Keratinocyte (primary cell): ENCODE measurements around the gene NFKB2. TPM values are rescaled to one million over a fixed set of nuclear protein-coding genes. Genes with fewer than 3 reads are reported as not detected.
A peak's percentile ranks its signal among the peaks of the same experiment; 100 is the strongest.

ENCODE experiments used
- DNase-seq: peaks from one replicate; pipeline ENCODE4 v3.0.0-alpha.2; 2011; ENCODE audit warnings: low read depth, missing footprints, low spot score
- FAIRE-seq: peaks from 2 replicates; lab custom pipeline; 2011; peaks lifted over from hg19 to GRCh38; lab: Jason Lieb, UNC
- H2AFZ ChIP-seq: 2 replicates; pipeline ENCODE4 v1.6.0; 2012; ENCODE audit warnings: low read length, control low read depth, inconsistent platforms; ENCODE audit not compliant: control insufficient read depth
- H3K27ac ChIP-seq: 2 replicates; pipeline ENCODE4 v1.5.1; 2011; ENCODE audit warnings: low read length; ENCODE audit not compliant: control insufficient read depth, insufficient read depth
- H3K27me3 ChIP-seq: 3 replicates; pipeline ENCODE4 v1.6.0; 2011; ENCODE audit warnings: low read length; ENCODE audit not compliant: control insufficient read depth, insufficient read depth; ENCODE audit errors: extremely low read depth
- H3K36me3 ChIP-seq, 2 experiments: 2 replicates in 1 of 2; 3 replicates in 1 of 2; pipeline ENCODE4 v1.5.1; 2011; ENCODE audit warnings: low read length in 2 of 2, mild to moderate bottlenecking in 1 of 2; ENCODE audit not compliant: control insufficient read depth in 2 of 2, insufficient read depth in 2 of 2; ENCODE audit errors: extremely low read depth in 1 of 2
- H3K4me1 ChIP-seq: 3 replicates; pipeline ENCODE4 v1.5.1; 2011; ENCODE audit warnings: low read length; ENCODE audit not compliant: control insufficient read depth, insufficient read depth; ENCODE audit errors: extremely low read depth
- H3K4me2 ChIP-seq: 3 replicates; pipeline ENCODE4 v1.6.0; 2011; ENCODE audit warnings: low read depth, low read length; ENCODE audit not compliant: control insufficient read depth, insufficient read depth; ENCODE audit errors: extremely low read depth
- H3K4me3 ChIP-seq, 3 experiments: fragments of 200-600 bp in 1 of 3; sonication (generic) in 1 of 3; 2 replicates in 2 of 3; 3 replicates in 1 of 3; pipeline ENCODE4 v1.5.1; 2011 to 2016; ENCODE audit warnings: low read length in 3 of 3, mild to moderate bottlenecking in 3 of 3, control low read depth in 2 of 3, inconsistent platforms in 1 of 3, low read depth in 1 of 3, mixed read lengths in 1 of 3, mixed run types in 1 of 3, moderate library complexity in 1 of 3; ENCODE audit not compliant: control insufficient read depth in 2 of 3, insufficient read depth in 2 of 3; ENCODE audit errors: extremely low read depth in 1 of 3
- H3K79me2 ChIP-seq: 2 replicates; pipeline ENCODE4 v1.6.0; 2012; ENCODE audit warnings: low read length; ENCODE audit not compliant: control insufficient read depth, insufficient read depth
- H3K9ac ChIP-seq: 3 replicates; pipeline ENCODE4 v1.6.0; 2011; ENCODE audit warnings: low read length; ENCODE audit not compliant: control insufficient read depth, insufficient read depth; ENCODE audit errors: extremely low read depth
- H3K9me1 ChIP-seq: 3 replicates; pipeline ENCODE4 v1.6.0; 2011; ENCODE audit warnings: low read length; ENCODE audit not compliant: control insufficient read depth, insufficient read depth; ENCODE audit errors: extremely low read depth
- H3K9me3 ChIP-seq: 2 replicates; pipeline ENCODE4 v1.5.1; 2012; ENCODE audit warnings: low read depth, low read length; ENCODE audit not compliant: control insufficient read depth
- H4K20me1 ChIP-seq: 3 replicates; pipeline ENCODE4 v1.6.0; 2011; ENCODE audit warnings: low read length; ENCODE audit not compliant: control insufficient read depth, insufficient read depth; ENCODE audit errors: extremely low read depth
- EZH2 ChIP-seq: IDR thresholded peaks from one replicate; pipeline ENCODE4 v1.6.1; 2012; ENCODE audit warnings: inconsistent platforms, mild to moderate bottlenecking, low read length, moderate library complexity
- dilution Hi-C: fragments of 300-500 bp; cut with MboI; formaldehyde crosslinking; loops from one replicate; pipeline ENCODE4 v1.7.0; 2020; ENCODE audit warnings: low sequenced_read_pairs; ENCODE audit not compliant: extremely low pct_ligation_motif_present
- polyA plus RNA-seq, 5 experiments: library from polyadenylated mRNA; depleted of rRNA in 3 of 5; stranded (reverse) in 3 of 5; stranded (forward) in 1 of 5; unstranded in 1 of 5; fragments of >200 nt; gene quantifications; 1 replicate in 1 of 5; 2 replicates in 3 of 5; 3 replicates in 1 of 5; pipeline versions ENCODE4 v1.2.1 to v1.2.3, GENCODE V29; 2011 to 2012; ENCODE audit warnings: missing spikeins in 2 of 5, low read depth in 1 of 5, low replicate concordance in 1 of 5
- TF ChIP-seq, protein P1 (sequence below), 3 experiments: IDR thresholded peaks in 1 of 3; conservative IDR thresholded peaks in 1 of 3; optimal IDR thresholded peaks in 1 of 3; 2 replicates in 2 of 3; 3 replicates in 1 of 3; pipeline versions ENCODE3 to v1.5.1; 2011; ENCODE audit warnings: low read length in 3 of 3, mild to moderate bottlenecking in 3 of 3, moderate library complexity in 2 of 3, control low read depth in 1 of 3, inconsistent platforms in 1 of 3; ENCODE audit not compliant: insufficient read depth in 2 of 3; ENCODE audit errors: extremely low read depth in 1 of 3

NFKB2 gene
- polyA plus RNA-seq, 1 donor (not counting 4 experiments of a cell fraction or from before 2014, with no cell fraction given) = 14.8 TPM

DNA sequence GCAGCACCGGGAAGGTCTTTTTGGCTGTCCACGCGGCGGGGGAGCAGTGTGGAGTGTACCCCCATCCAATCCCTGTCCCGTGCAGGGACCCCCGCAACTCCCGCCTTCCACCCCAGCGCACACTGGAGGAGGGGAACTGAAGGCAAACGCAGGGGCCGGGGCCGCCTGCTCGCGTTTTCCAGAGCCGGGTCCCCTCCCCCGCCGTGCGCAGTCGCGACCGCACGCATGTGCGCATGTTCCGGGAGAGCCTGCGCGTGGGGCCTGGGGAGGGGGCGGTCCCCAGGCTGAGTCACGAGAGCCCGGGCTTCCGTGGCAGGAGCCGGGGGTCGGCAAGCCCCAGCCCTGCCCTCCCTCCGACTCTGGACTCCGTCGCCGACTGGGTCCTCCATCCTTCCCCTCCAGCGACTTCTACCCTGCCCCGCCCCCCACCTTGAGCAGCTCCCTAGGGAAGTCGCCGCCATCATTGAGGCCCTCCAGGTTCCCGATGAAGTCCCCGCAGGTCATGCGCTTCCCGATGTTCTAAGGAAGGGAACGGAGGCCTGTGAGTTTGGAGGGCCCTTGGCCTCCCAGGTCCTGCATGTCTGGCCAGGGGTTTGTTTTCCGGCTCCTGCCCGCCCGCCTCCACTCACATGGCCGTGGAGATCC lies 15.0 kb downstream of the NFKB2 start:
- Histone ChIP-seq H2AFZ (peak overlapping the region; percentile 12), H3K27me3 (peaks cover 68% of the 10 kb centered on the region), H3K4me1 (peaks cover 11% of the 10 kb centered on the region), H3K36me3 (no peaks in the 10 kb centered on the region), H3K9me1 (no peaks in the 10 kb centered on the region), H3K79me2 (no peaks in the 10 kb centered on the region), H3K9ac (no peak overlapping the region), H4K20me1 (no peaks in the 10 kb centered on the region), H3K27ac (no peak overlapping the region), H3K4me3 (peak overlapping the region; percentile 5 to 34 (median 26)), H3K4me2 (peak overlapping the region; percentile 48), H3K9me3 (no peaks in the 10 kb centered on the region)
- no peak for FAIRE-seq
- no peak for DNase-seq
- TF ChIP-seq, protein P1, sequence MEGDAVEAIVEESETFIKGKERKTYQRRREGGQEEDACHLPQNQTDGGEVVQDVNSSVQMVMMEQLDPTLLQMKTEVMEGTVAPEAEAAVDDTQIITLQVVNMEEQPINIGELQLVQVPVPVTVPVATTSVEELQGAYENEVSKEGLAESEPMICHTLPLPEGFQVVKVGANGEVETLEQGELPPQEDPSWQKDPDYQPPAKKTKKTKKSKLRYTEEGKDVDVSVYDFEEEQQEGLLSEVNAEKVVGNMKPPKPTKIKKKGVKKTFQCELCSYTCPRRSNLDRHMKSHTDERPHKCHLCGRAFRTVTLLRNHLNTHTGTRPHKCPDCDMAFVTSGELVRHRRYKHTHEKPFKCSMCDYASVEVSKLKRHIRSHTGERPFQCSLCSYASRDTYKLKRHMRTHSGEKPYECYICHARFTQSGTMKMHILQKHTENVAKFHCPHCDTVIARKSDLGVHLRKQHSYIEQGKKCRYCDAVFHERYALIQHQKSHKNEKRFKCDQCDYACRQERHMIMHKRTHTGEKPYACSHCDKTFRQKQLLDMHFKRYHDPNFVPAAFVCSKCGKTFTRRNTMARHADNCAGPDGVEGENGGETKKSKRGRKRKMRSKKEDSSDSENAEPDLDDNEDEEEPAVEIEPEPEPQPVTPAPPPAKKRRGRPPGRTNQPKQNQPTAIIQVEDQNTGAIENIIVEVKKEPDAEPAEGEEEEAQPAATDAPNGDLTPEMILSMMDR (optimal IDR thresholded peaks at IDR 0.05 in 1 of 3, IDR thresholded peaks at IDR 0.05 in 1 of 3, conservative IDR thresholded peaks at IDR 0.05 in 1 of 3; ENCODE audit: extremely low read depth in 1 of 3, insufficient read depth in 2 of 3, low read length in 3 of 3) = no peak
- peak; percentile 25 for TF ChIP-seq EZH2
- dilution Hi-C loops = no loop called here

DNA sequence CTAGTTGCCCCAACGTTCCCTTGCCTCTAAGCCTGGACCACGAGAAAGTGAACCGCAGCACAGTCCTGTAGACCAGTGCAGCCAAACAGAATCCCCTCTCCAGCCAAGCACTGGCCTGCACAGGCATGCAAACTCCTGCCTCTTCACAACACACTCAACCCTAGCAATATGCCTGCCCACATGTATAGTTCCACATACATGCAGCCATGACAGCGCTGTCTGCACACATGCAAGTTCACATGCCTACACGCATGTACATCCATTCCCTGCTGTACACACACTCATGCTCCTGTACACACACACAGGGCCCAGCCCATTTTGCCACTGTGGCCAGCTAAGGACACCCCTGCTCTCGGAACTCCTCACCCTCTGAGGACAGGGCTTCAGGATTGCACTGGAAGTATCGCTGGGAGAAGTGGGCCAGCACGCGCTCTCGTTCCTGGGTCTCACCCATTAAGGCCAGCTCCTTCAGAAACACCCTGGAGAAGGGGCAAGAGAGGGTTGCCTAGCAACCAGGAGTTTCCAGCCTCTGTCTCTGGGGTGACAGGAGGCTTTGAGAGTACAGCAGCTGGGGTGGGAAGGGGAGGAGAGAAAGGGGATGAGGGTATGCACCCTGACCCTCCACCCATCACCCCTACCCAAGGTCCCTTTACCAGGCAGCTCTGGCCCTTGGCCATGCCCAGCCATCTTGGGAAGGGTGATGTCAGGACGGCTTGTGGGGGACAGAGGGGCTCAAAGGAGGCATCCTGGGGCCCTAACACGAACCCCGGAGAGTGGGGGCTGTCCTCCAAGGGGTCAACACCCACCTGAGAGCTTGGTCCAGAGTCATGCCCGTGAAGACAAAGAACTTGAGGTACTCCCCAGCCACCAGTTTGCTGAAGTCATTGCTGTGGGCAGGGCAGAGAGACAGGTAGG lies 16.1 kb downstream of the NFKB2 start:
- dilution Hi-C loops = no loop called here
- no peaks in the 10 kb centered on the region for H4K20me1 ChIP-seq
- no peak overlapping the region for H3K4me2 ChIP-seq
- FAIRE-seq (no peak), DNase-seq (no peak)
- no peaks in the 10 kb centered on the region for H3K36me3 ChIP-seq
- no peak overlapping the region for H3K27ac ChIP-seq
- H2AFZ ChIP-seq = no peak overlapping the region
- TF ChIP-seq EZH2 = no peak
- TF ChIP-seq, protein P1 (optimal IDR thresholded peaks at IDR 0.05 in 1 of 3, IDR thresholded peaks at IDR 0.05 in 1 of 3, conservative IDR thresholded peaks at IDR 0.05 in 1 of 3; ENCODE audit: extremely low read depth in 1 of 3, insufficient read depth in 2 of 3, low read length in 3 of 3) = no peak
- H3K4me3 ChIP-seq = no peak overlapping the region
- H3K9me3 ChIP-seq = no peaks in the 10 kb centered on the region
- no peaks in the 10 kb centered on the region for H3K79me2 ChIP-seq
- no peaks in the 10 kb centered on the region for H3K9me1 ChIP-seq
- no peak overlapping the region for H3K9ac ChIP-seq
- peaks cover 73% of the 10 kb centered on the region for H3K27me3 ChIP-seq
- peaks cover 11% of the 10 kb centered on the region for H3K4me1 ChIP-seq
